GM23248 (cell line): Measurements from ENCODE around the gene ABCC1. TPM values are rescaled to one million over a fixed set of nuclear protein-coding genes. Genes with fewer than 3 reads are reported as not detected.
A peak's percentile ranks its signal among the peaks of the same experiment; 100 is the strongest.

ENCODE experiments used
- DNase-seq: peaks from one replicate; pipeline ENCODE4 v3.0.0-alpha.2; 2015
- H2AFZ ChIP-seq: fragments of 200-600 bp; sonication (generic); 2 replicates; pipeline ENCODE4 v1.6.1; 2016; ENCODE audit warnings: antibody characterized with exemption
- H3F3A ChIP-seq: fragments of 200-600 bp; sonication (generic); 2 replicates; pipeline ENCODE4 v1.6.1; 2016; ENCODE audit warnings: mild to moderate bottlenecking, antibody characterized with exemption, mixed run types; ENCODE audit not compliant: insufficient read depth
- H3K27ac ChIP-seq: fragments of 200-600 bp; sonication (generic); 2 replicates; pipeline ENCODE4 v1.5.1; 2016; ENCODE audit warnings: mild to moderate bottlenecking
- H3K27me3 ChIP-seq: fragments of 200-600 bp; sonication (generic); replicated peaks from 2 replicates; pipeline ENCODE4 v1.6.1; 2016; ENCODE audit warnings: mild to moderate bottlenecking; ENCODE audit not compliant: insufficient read depth
- H3K36me3 ChIP-seq: fragments of 200-600 bp; sonication (generic); 2 replicates; pipeline ENCODE4 v1.6.1; 2016; ENCODE audit warnings: low read depth, mild to moderate bottlenecking
- H3K4me1 ChIP-seq: fragments of 200-600 bp; sonication (generic); 2 replicates; pipeline ENCODE4 v1.6.1; 2016; ENCODE audit warnings: mild to moderate bottlenecking; ENCODE audit not compliant: insufficient read depth
- H3K4me2 ChIP-seq: fragments of 200-600 bp; sonication (generic); one replicate; pipeline ENCODE4 v1.6.1; 2016; ENCODE audit warnings: mild to moderate bottlenecking; ENCODE audit not compliant: unreplicated experiment
- H3K4me3 ChIP-seq: fragments of 200-600 bp; sonication (generic); 2 replicates; pipeline ENCODE4 v1.5.1; 2016; ENCODE audit warnings: mild to moderate bottlenecking
- H3K79me2 ChIP-seq: fragments of 200-600 bp; sonication (generic); 2 replicates; pipeline ENCODE4 v1.6.1; 2016; ENCODE audit warnings: mild to moderate bottlenecking; ENCODE audit not compliant: insufficient read depth
- H3K9ac ChIP-seq: fragments of 200-600 bp; sonication (generic); 2 replicates; pipeline ENCODE4 v1.6.1; 2016; ENCODE audit warnings: mild to moderate bottlenecking
- H3K9me2 ChIP-seq: fragments of 200-600 bp; sonication (generic); 2 replicates; pipeline ENCODE4 v1.6.1; 2016; ENCODE audit warnings: mixed run types, mild to moderate bottlenecking, moderate library complexity; ENCODE audit not compliant: insufficient read depth
- H3K9me3 ChIP-seq: fragments of 200-600 bp; sonication (generic); one replicate; pipeline ENCODE4 v1.6.1; 2017; ENCODE audit warnings: low read depth
- H4K20me1 ChIP-seq: fragments of 200-600 bp; sonication (generic); 2 replicates; pipeline ENCODE4 v1.6.0; 2016; ENCODE audit not compliant: insufficient read depth
- EZH2 ChIP-seq: fragments of 200-600 bp; sonication (generic); IDR thresholded peaks from 2 replicates; pipeline ENCODE4 v1.6.1; 2018; ENCODE audit warnings: antibody characterized with exemption, mild to moderate bottlenecking; ENCODE audit not compliant: insufficient read depth, poor library complexity, severe bottlenecking
- EZH2phosphoT487 ChIP-seq: fragments of 200-600 bp; sonication (generic); IDR thresholded peaks from 2 replicates; pipeline ENCODE4 v1.6.1; 2018; ENCODE audit warnings: antibody characterized with exemption, moderate library complexity, mild to moderate bottlenecking, low read depth; ENCODE audit not compliant: insufficient read depth
- WGBS, 2 experiments: methylation state at CpG; one replicate each; pipeline ENCODE4 v1.1.6; 2015 to 2017; ENCODE audit warnings: low lambda C conversion rate in 2 of 2, low coverage in 1 of 2; ENCODE audit errors: missing lambda C conversion rate in 2 of 2; 5-methylcytosine and 5-hydroxymethylcytosine counted together
- in situ Hi-C: fragments of 300-500 bp; cut with MboI; formaldehyde crosslinking; loops from 2 replicates; pipeline ENCODE4 v1.15.0; 2020
- polyA plus RNA-seq: library from polyadenylated mRNA; unstranded; fragments of >200 nt; fragmentation: Nextera tagmentation; extraction: Ambion mirVana; gene quantifications from 2 replicates; pipeline ENCODE4 v1.2.1, GENCODE V29; 2016
- total RNA-seq: library from RNA; depleted of rRNA; stranded (reverse); fragments of >200 nt; shearing (Covaris generic); gene quantifications from 2 replicates; pipeline ENCODE4 v1.2.3, GENCODE V29; 2014

ABCC1 gene
- total and polyA plus RNA-seq, 2 experiments from 2014 or later: 16.2 to 25.5 TPM

GRCh38 chr16:16084874-16085273 is 135.5 kb downstream of the ABCC1 start:
- no peaks in the 10 kb centered on the region for H3K9me2 ChIP-seq
- H4K20me1 ChIP-seq: no peaks in the 10 kb centered on the region
- H3K79me2 ChIP-seq: peaks cover 10% of the 10 kb centered on the region; the same call in 1 of the 2 replicates
- H3K4me1 ChIP-seq: no peaks in the 10 kb centered on the region
- H3K4me3 ChIP-seq: no peak overlapping the region
- 94 to 97% methylated on average over 3 of the region's 3 CpGs for WGBS, 2 experiments
- no peaks in the 10 kb centered on the region for H3F3A ChIP-seq
- in situ Hi-C loops: no loop called here
- DNase-seq: no peak
- H3K4me2 ChIP-seq: no peak overlapping the region
- no peak overlapping the region for H3K27ac ChIP-seq
- no peak for TF ChIP-seq EZH2phosphoT487
- TF ChIP-seq EZH2: no peak
- no peak overlapping the region for H3K9ac ChIP-seq
- no peak overlapping the region for H2AFZ ChIP-seq
- peaks cover 66% of the 10 kb centered on the region for H3K36me3 ChIP-seq
- no peaks in the 10 kb centered on the region for H3K27me3 ChIP-seq
- no peaks in the 10 kb centered on the region for H3K9me3 ChIP-seq

GRCh38 chr16:16086653-16087446 is 137.4 kb downstream of the ABCC1 start:
- DNase-seq: no peak
- H3K36me3 ChIP-seq: peaks cover 51% of the 10 kb centered on the region
- no peaks in the 10 kb centered on the region for H3K9me3 ChIP-seq
- no peaks in the 10 kb centered on the region for H3K9me2 ChIP-seq
- no peaks in the 10 kb centered on the region for H3K4me1 ChIP-seq
- H3K4me3 ChIP-seq: no peak overlapping the region
- H4K20me1 ChIP-seq: no peaks in the 10 kb centered on the region
- H2AFZ ChIP-seq: no peak overlapping the region
- TF ChIP-seq EZH2 (no peak), EZH2phosphoT487 (no peak)
- no peak overlapping the region for H3K27ac ChIP-seq
- in situ Hi-C loops: no loop called here
- H3K9ac ChIP-seq: no peak overlapping the region
- WGBS, 2 experiments: 94 to 95% methylated on average over 18 of the region's 18 CpGs
- H3F3A ChIP-seq: no peaks in the 10 kb centered on the region
- H3K4me2 ChIP-seq: no peak overlapping the region
- peaks cover 10% of the 10 kb centered on the region; the same call in 1 of the 2 replicates for H3K79me2 ChIP-seq
- H3K27me3 ChIP-seq: no peaks in the 10 kb centered on the region

- no peak overlapping the region for H3K4me3 ChIP-seq
- H4K20me1 ChIP-seq: no peaks in the 10 kb centered on the region
- no peak for DNase-seq
- no peaks in the 10 kb centered on the region; the same call in 1 of the 2 replicates for H3K79me2 ChIP-seq
- H3K4me1 ChIP-seq: no peaks in the 10 kb centered on the region
- H3F3A ChIP-seq: 0 out of 2 replicates have a peak, but pooled peaks cover 5% of the 10 kb centered on the region
- H3K36me3 ChIP-seq: peaks cover 21% of the 10 kb centered on the region; the same call in 1 of the 2 replicates
- H3K9me3 ChIP-seq: no peaks in the 10 kb centered on the region
- no peak overlapping the region for H3K27ac ChIP-seq
- WGBS, 2 experiments: 89 to 90% methylated on average over 19 of the region's 19 CpGs
- in situ Hi-C loops: no loop called here
- H3K4me2 ChIP-seq: no peak overlapping the region
- no peak overlapping the region for H3K9ac ChIP-seq
- no peaks in the 10 kb centered on the region for H3K27me3 ChIP-seq
- TF ChIP-seq EZH2phosphoT487 (no peak), EZH2 (no peak)
- no peaks in the 10 kb centered on the region for H3K9me2 ChIP-seq
- H2AFZ ChIP-seq: no peak overlapping the region
Measured at GRCh38 chr16:16090238-16090637, 140.8 kb downstream of the ABCC1 start.

- no peak for TF ChIP-seq EZH2
- no peak for TF ChIP-seq EZH2phosphoT487
- Histone ChIP-seq H3K79me2 (no peaks in the 10 kb centered on the region), H4K20me1 (no peaks in the 10 kb centered on the region), H3K36me3 (peaks cover 9% of the 10 kb centered on the region; the same call in 1 of the 2 replicates), H3K9ac (no peak overlapping the region), H3K9me2 (no peaks in the 10 kb centered on the region), H3K9me3 (no peaks in the 10 kb centered on the region), H3K4me2 (no peak overlapping the region), H3F3A (0 out of 2 replicates have a peak, but pooled peaks cover 5% of the 10 kb centered on the region), H3K4me1 (peaks cover 12% of the 10 kb centered on the region; the same call in 1 of the 2 replicates), H3K4me3 (no peak overlapping the region), H3K27me3 (no peaks in the 10 kb centered on the region), H3K27ac (no peak overlapping the region), H2AFZ (no peak overlapping the region)
- DNase-seq: peak; percentile 36
- 93 to 94% methylated on average over 9 of the region's 9 CpGs for WGBS, 2 experiments
- in situ Hi-C loops: no loop called here
Measured at GRCh38 chr16:16092925-16093627, 143.7 kb downstream of the ABCC1 start.
